Activated CD8-positive, alpha-beta memory T cell treated with anti-CD3 and anti-CD28 coated beads, Interleukin-2, amount 50 U/mL, for 4 hours (primary cell): ENCODE measurements around the gene SCART1.
"Not testable (repeated sequence)": the region's sequence is repeated elsewhere in the genome, so short reads cannot be mapped to it uniquely, and the experiment has no call there.

Experiments
- DNase-seq: peaks from one replicate; pipeline ENCODE4 v3.0.0-alpha.2; 2020

SCART1 gene

GRCh38 chr10:133453516-133454203 lies at the start of gene SCART1:
Gene SCART1, plus strand, starts transcription at chr10:133453945. Its CDS starts 53 bp downstream, at chr10:133453998.
- no peak for DNase-seq

- DNase-seq, result no peak
These were observed 48.5 kb upstream of the SCART1 start for GRCh38 chr10:133405272-133405671.

- DNase-seq, result no peak
These were observed 47.8 kb upstream of the SCART1 start for GRCh38 chr10:133405844-133406527.

- DNase-seq, result no peak
These were observed 42.0 kb upstream of the SCART1 start for GRCh38 chr10:133411523-133412380.

GRCh38 chr10:133412381-133412711 lies 41.4 kb upstream of the SCART1 start:
- no peak for DNase-seq

- DNase-seq, result not testable (repeated sequence)
These were observed 39.3 kb upstream of the SCART1 start for GRCh38 chr10:133414401-133414800.

- no peak for DNase-seq
These were observed 38.0 kb upstream of the SCART1 start for GRCh38 chr10:133415752-133416151.

GRCh38 chr10:133418289-133418993 lies 35.3 kb upstream of the SCART1 start:
- no peak for DNase-seq

- no peak for DNase-seq
These were observed 34.4 kb upstream of the SCART1 start for GRCh38 chr10:133419211-133419950.

GRCh38 chr10:133420028-133420427 lies 33.7 kb upstream of the SCART1 start:
- DNase-seq, result no peak

GRCh38 chr10:133420579-133420978 lies 33.2 kb upstream of the SCART1 start:
- DNase-seq, result no peak

- no peak for DNase-seq
These were observed 32.2 kb upstream of the SCART1 start for GRCh38 chr10:133421336-133422222.

GRCh38 chr10:133422223-133422806 lies 31.4 kb upstream of the SCART1 start:
- DNase-seq, result no peak

- DNase-seq, result no peak
These were observed 30.7 kb upstream of the SCART1 start for GRCh38 chr10:133422807-133423771.

- not testable (repeated sequence) for DNase-seq
These were observed 29.6 kb upstream of the SCART1 start for GRCh38 chr10:133424102-133424501.

GRCh38 chr10:133424601-133425000 lies 29.1 kb upstream of the SCART1 start, which contains the start of gene SPRN:
Gene SPRN, minus strand, starts transcription at chr10:133424625. Its CDS starts 944 bp downstream, at chr10:133423681.
- not testable (repeated sequence) for DNase-seq

- not testable (repeated sequence) for DNase-seq
These were observed 24.2 kb upstream of the SCART1 start for GRCh38 chr10:133429571-133429970.

- not testable (repeated sequence) for DNase-seq
These were observed 21.7 kb upstream of the SCART1 start for GRCh38 chr10:133431888-133432613.

- not testable (repeated sequence) for DNase-seq
These were observed 21.0 kb upstream of the SCART1 start for GRCh38 chr10:133432789-133433188.
